Cardiac fibroblast (primary cell): ENCODE measurements around the gene WDR74.
A peak's percentile ranks its signal among the peaks of the same experiment; 100 is the strongest.
"Not testable (repeated sequence)": the region's sequence is repeated elsewhere in the genome, so short reads cannot be mapped to it uniquely, and the experiment has no call there.

ENCODE experiments used
- DNase-seq, 2 donors: peaks; one replicate each; pipeline versions ENCODE4 v3.0.0 to v3.0.0-alpha.2; 2010; ENCODE audit warnings: low read depth in 2 of 2
- H3K4me3 ChIP-seq, 2 donors: replicated peaks in 1 of 2; 1 replicate in 1 of 2; 2 replicates in 1 of 2; pipeline ENCODE4 v1.5.1; 2011; ENCODE audit warnings: low read depth in 2 of 2, low read length in 2 of 2, mild to moderate bottlenecking in 2 of 2, moderate library complexity in 1 of 2
- TF ChIP-seq, protein P1 (sequence below): IDR thresholded peaks from one replicate; pipeline ENCODE4 v1.5.1; 2011; ENCODE audit warnings: low read depth, mild to moderate bottlenecking, low read length, inconsistent platforms

The WDR74 gene

DNA sequence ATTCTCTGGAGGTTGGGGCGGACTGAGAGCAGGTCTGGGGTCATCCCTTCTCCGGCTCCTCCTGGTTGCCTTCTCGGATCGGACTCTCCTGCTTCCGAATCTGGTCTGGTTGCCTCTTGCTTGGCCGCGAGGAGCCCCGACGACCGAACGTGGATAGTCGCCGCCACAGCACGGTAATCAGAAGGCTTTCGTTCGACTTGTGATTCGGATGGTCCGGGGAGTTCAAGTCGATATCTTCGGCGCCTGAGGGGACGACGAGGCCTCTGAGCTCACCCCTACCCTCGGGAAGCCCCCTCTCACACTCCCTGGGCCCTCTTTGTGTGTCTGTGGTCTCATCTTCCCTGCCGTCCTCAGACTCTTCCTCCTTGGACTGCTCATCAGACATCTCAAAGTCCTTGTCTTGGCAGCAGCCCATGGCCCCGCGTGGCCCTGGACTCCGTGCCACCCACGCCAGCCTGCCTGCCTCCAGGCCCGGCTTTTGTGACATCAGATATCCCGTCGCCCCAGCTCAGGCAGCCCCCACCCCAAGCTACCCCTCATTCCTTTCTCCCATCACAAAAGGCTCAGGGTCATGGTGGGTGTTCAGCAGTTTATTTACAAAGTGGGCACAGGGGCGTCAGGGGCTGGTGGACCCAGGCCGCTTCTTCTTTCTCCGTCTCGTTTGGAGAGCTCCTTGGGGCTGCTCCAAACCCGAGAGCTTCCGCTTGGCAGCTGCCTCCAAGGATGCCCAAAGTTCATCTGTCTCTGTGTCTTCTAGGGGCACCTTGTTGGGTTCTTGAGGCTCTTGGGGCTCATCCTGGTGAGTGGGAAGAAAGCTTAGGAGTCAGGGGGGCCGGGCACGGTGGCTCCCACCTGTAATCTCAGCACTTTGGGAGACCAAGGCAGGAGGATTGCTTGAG, 6.8 kb downstream of the WDR74 start, which contains the start of gene TEX54:
Gene TEX54 (minus strand): TSS at position 506 of the 899 bp plus-strand sequence.
- peak within 1 kb of the TSS; percentile 85 to 90 for H3K4me3 ChIP-seq
- TF ChIP-seq, protein P1, sequence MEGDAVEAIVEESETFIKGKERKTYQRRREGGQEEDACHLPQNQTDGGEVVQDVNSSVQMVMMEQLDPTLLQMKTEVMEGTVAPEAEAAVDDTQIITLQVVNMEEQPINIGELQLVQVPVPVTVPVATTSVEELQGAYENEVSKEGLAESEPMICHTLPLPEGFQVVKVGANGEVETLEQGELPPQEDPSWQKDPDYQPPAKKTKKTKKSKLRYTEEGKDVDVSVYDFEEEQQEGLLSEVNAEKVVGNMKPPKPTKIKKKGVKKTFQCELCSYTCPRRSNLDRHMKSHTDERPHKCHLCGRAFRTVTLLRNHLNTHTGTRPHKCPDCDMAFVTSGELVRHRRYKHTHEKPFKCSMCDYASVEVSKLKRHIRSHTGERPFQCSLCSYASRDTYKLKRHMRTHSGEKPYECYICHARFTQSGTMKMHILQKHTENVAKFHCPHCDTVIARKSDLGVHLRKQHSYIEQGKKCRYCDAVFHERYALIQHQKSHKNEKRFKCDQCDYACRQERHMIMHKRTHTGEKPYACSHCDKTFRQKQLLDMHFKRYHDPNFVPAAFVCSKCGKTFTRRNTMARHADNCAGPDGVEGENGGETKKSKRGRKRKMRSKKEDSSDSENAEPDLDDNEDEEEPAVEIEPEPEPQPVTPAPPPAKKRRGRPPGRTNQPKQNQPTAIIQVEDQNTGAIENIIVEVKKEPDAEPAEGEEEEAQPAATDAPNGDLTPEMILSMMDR, result no peak
- no peak for DNase-seq

DNA sequence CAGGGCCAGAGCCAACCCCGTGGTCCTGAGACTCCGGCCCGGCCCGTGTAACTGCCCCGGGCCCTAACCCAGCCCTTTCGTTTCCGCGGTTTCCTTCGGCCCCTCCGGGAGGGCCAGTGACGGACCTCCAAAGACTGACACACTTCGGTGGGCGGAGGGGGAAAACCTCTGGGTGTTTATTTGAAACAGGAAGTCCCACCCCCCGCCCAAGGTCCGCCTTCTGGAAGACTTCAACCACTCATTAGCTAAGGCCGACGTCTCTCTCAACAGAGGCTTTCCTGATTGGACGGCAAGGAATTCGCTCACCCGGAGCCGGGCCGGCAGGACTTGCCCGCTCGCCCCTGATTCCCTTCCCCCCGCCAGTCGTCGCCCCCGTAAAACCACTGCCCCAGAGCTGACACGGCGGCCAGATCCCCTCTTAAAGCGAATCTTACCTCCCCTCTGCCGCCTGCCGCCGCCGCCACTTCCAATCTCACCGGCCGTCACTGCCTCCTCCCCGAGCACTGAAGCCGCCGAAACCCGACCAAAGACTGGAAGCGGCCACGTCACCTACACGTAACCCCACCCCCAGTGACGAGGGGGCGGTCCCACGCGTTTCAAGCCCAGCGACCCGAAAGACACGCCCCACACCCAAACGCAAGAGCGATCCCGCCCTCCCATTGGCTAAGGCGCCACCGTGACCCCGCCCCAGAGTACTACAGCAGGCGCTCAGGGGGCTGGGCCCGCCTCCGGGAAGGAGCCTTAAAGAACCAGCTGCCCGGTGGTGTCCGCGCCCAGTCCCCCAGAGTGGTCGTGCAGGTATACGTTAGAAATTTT, 7.7 kb downstream of the WDR74 start, which contains the start of gene STX5:
Gene STX5 (minus strand): TSS at position 532 of the 816 bp plus-strand sequence. CDS start 808 bp downstream, outside the sequence.
- H3K4me3 ChIP-seq, result peak within 1 kb of the TSS; percentile 85 to 90
- TF ChIP-seq, protein P1, result no peak
- peak; percentile 99 for DNase-seq

DNA sequence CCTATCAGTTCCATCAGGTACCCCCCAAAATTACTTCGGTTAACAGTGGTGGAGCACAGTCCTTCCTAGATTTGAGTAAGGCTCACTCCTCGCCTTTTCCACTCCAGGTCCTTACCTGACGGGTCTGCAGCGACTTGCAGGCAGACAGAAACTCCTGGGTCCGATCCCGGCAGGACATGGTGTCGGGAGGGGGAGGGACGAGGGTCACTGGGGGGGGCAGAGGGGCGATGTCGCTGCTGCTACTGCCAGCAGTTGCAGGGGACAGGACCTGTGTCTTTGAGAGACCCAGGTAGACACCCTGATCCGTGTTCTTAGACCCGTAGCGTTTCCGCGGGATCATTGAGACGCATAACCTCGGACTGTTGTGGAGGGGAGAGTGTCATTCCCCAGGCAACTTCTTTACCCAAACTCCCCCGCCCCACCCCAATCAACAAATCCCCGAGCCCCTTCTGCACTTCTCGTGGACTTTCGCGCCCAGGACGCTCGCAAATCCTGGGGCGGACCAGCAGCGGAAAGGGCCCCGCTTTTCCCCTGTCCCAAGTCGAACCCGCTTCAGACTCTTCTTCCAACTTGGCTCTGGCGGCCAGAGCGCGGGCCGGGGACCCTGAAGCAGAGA, 8.4 kb downstream of the WDR74 start:
- TF ChIP-seq, protein P1, result no peak
- peak overlapping the region; percentile 85 to 90 for H3K4me3 ChIP-seq
- no peak for DNase-seq

DNA sequence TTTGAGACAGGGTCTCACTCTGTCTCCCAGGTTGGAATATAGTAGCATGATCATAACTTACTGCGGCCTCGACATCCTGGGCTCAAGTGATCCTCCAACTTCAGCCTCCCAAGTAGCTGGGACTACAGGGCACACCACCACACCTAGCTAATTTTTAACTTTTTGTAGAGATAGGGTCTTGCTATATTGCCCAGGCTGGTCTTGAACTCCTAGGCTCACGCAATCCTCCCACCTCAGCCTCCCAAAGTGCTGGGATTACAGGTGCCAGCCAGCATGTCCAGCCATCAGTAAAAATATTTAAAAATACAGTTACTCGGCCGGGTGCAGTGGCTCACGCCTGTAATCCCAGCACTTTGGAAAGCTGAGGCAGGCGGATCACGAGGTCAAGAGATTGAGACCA, 11.3 kb downstream of the WDR74 start:
- H3K4me3 ChIP-seq, DNase-seq: not testable (repeated sequence)

DNA sequence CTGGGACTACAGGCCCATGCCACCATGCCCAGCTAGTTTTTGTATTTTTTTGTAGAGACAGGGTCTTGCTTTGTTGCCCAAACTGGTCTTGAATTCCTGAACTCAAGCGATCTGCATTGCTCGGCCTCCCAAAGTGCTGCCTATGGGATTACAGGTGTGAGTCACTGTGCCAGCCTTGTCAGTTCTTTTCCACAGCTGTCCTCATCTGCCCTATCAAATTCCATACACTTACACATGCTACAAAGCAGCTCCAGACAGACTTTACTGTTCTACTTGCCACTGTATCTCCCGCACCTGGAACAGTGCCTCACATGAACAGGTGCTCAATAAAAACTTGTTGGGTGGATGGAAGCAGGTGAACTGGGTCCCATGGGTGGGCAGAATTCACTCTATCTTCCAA, 15.7 kb downstream of the WDR74 start:
- no peak overlapping the region for H3K4me3 ChIP-seq
- DNase-seq, result no peak
- TF ChIP-seq, protein P1, result no peak

DNA sequence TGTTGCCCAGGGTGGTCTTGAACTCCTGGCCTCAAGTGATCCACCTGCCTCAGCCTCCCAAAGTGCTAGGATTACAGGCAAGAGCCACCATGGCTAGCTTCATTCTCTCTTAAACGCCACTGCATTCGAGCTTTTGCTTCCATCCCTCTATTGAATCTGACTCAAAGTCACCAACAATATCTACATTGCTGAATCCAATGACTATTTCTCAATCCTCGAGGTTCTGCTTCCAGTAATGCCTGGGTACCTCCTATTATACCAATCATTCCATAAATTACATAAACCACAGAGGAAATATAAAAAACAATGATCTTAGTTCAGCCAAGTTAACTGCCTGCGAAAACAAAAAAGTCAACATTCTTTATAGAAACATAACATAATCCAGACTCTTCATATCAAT, 22.3 kb downstream of the WDR74 start:
- TF ChIP-seq, protein P1, result no peak
- no peak overlapping the region for H3K4me3 ChIP-seq
- no peak for DNase-seq
